MM.1S (cell line): Measurements from ENCODE around the gene PPP1CA.
A peak's percentile ranks its signal among the peaks of the same experiment; 100 is the strongest.

Experiments used
- DNase-seq: peaks from one replicate; pipeline ENCODE4 v3.0.0-alpha.2; 2015
- H2AFZ ChIP-seq: fragments of 300-600 bp; sonication (generic); 2 replicates; pipeline ENCODE4 v1.6.0; 2016; ENCODE audit warnings: antibody characterized with exemption, low read length
- H3F3A ChIP-seq: fragments of 300-600 bp; sonication (generic); 2 replicates; pipeline ENCODE4 v1.6.1; 2016; ENCODE audit warnings: mild to moderate bottlenecking, antibody characterized with exemption, low read length, moderate library complexity, mixed read lengths; ENCODE audit not compliant: insufficient read depth
- H3K27ac ChIP-seq: fragments of 300-600 bp; sonication (generic); 2 replicates; pipeline ENCODE4 v1.5.1; 2016; ENCODE audit warnings: mild to moderate bottlenecking, low read length
- H3K27me3 ChIP-seq: fragments of 300-600 bp; sonication (generic); replicated peaks from 2 replicates; pipeline ENCODE4 v1.6.0; 2016; ENCODE audit warnings: low read length; ENCODE audit not compliant: insufficient read depth
- H3K36me3 ChIP-seq: fragments of 300-600 bp; sonication (generic); replicated peaks from 2 replicates; pipeline ENCODE4 v1.6.1; 2016; ENCODE audit warnings: mild to moderate bottlenecking, low read length, mixed read lengths; ENCODE audit not compliant: insufficient read depth
- H3K4me1 ChIP-seq: fragments of 300-600 bp; sonication (generic); 2 replicates; pipeline ENCODE4 v1.6.1; 2016; ENCODE audit warnings: low read length, mixed read lengths
- H3K4me2 ChIP-seq: fragments of 300-600 bp; sonication (generic); 2 replicates; pipeline ENCODE4 v1.6.0; 2016; ENCODE audit warnings: low read depth, low read length
- H3K4me3 ChIP-seq: fragments of 300-600 bp; sonication (generic); 2 replicates; pipeline ENCODE4 v1.5.1; 2016; ENCODE audit warnings: low read length, mixed read lengths
- H3K79me2 ChIP-seq: fragments of 300-600 bp; sonication (generic); 2 replicates; pipeline ENCODE4 v1.6.1; 2016; ENCODE audit warnings: mixed run types, low read length, mixed read lengths
- H3K9ac ChIP-seq: fragments of 300-600 bp; sonication (generic); 2 replicates; pipeline ENCODE4 v1.6.1; 2016; ENCODE audit warnings: low read length, mixed read lengths
- H3K9me2 ChIP-seq: fragments of 300-600 bp; sonication (generic); replicated peaks from 2 replicates; pipeline ENCODE4 v1.6.1; 2016; ENCODE audit warnings: mild to moderate bottlenecking, low read length, mixed read lengths; ENCODE audit not compliant: insufficient read depth
- H3K9me3 ChIP-seq: fragments of 300-600 bp; sonication (generic); replicated peaks from 2 replicates; pipeline ENCODE4 v1.6.1; 2016; ENCODE audit warnings: mild to moderate bottlenecking, low read length, mixed read lengths; ENCODE audit not compliant: insufficient read depth
- H4K20me1 ChIP-seq: fragments of 300-600 bp; sonication (generic); 2 replicates; pipeline ENCODE4 v1.6.1; 2016; ENCODE audit warnings: mild to moderate bottlenecking, low read length, moderate library complexity, mixed read lengths; ENCODE audit not compliant: insufficient read depth
- EZH2 ChIP-seq: fragments of 300-600 bp; sonication (generic); optimal IDR thresholded peaks from 2 replicates; pipeline ENCODE3; 2017; ENCODE audit warnings: low read depth, mild to moderate bottlenecking, antibody characterized with exemption, low read length, mixed read lengths
- EZH2phosphoT487 ChIP-seq: fragments of 300-600 bp; sonication (generic); IDR thresholded peaks from 2 replicates; pipeline ENCODE4 v1.6.1; 2018; ENCODE audit warnings: antibody characterized with exemption, low read length
- TF ChIP-seq, protein P1 (sequence below): fragments of 300-600 bp; sonication (generic); IDR thresholded peaks from 2 replicates; pipeline ENCODE4 v1.5.1; 2016; ENCODE audit warnings: antibody characterized with exemption, low read length, mixed read lengths

Gene PPP1CA

DNA sequence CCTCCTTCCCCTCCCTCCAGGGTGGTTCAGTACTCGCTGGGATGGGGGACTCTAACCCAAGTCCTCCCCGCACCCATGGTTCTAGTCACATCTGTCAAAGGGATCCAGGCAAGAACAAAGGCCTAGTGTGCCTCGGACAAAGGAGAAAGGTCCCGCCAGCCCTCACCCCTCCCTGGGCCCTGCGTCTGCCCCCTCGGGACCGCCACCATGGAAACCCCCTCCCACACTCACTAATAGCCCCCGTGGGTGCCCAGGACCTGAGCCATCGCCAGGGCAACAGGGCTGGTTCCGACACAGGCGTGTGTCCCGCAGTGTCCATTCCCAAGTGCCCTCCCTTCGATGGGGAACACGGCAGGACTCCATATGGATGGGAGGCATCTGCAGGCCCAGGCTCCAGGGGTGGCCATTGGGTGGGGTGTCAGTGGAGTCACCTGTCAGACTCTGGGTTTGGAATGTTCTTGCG, 8.7 kb upstream of the PPP1CA start:
- H3K4me2 ChIP-seq, result no peak overlapping the region
- no peaks in the 10 kb centered on the region for H4K20me1 ChIP-seq
- no peak overlapping the region for H2AFZ ChIP-seq
- H3K9me3 ChIP-seq, result no peaks in the 10 kb centered on the region
- no peaks in the 10 kb centered on the region; the same call in 1 of the 2 replicates for H3F3A ChIP-seq
- no peak overlapping the region for H3K27ac ChIP-seq
- DNase-seq, result no peak
- no peaks in the 10 kb centered on the region for H3K9me2 ChIP-seq
- H3K4me1 ChIP-seq, result peaks cover 19% of the 10 kb centered on the region
- H3K27me3 ChIP-seq, result peaks cover 6% of the 10 kb centered on the region; the same call in 1 of the 2 replicates
- H3K9ac ChIP-seq, result no peak overlapping the region
- no peaks in the 10 kb centered on the region for H3K36me3 ChIP-seq
- H3K79me2 ChIP-seq, result no peaks in the 10 kb centered on the region
- TF ChIP-seq EZH2phosphoT487, result no peak
- TF ChIP-seq EZH2, result no peak
- TF ChIP-seq, protein P1, sequence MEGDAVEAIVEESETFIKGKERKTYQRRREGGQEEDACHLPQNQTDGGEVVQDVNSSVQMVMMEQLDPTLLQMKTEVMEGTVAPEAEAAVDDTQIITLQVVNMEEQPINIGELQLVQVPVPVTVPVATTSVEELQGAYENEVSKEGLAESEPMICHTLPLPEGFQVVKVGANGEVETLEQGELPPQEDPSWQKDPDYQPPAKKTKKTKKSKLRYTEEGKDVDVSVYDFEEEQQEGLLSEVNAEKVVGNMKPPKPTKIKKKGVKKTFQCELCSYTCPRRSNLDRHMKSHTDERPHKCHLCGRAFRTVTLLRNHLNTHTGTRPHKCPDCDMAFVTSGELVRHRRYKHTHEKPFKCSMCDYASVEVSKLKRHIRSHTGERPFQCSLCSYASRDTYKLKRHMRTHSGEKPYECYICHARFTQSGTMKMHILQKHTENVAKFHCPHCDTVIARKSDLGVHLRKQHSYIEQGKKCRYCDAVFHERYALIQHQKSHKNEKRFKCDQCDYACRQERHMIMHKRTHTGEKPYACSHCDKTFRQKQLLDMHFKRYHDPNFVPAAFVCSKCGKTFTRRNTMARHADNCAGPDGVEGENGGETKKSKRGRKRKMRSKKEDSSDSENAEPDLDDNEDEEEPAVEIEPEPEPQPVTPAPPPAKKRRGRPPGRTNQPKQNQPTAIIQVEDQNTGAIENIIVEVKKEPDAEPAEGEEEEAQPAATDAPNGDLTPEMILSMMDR, result no peak
- H3K4me3 ChIP-seq, result no peak overlapping the region

DNA sequence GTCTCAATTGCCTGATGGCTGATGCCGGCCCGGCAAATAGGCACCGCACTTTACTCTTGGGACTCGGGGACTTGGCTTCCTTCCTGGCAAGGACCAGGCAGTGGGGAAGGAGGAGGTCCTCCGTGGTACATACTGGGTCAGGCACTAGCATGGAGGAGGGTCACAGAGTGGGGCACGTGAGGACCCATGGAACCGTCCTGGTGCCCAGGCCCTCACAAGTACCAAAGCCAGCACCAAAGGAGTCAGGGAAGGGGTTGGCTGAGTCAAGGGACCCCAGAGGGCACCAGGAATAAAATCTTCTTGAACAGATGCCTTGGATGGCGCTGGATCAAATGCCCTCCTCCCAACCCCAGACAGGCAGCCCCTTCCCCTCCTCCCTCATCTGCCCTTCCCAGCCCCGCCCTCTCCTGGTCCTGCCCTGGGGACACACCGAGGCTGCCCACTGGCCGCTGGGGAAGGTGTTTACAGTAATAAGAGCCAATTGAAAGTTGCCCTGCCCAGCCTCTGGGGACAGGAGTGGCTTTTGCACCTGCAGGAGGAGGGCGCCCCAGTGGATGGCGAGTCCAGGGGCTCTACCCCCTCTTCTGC, 8.2 kb upstream of the PPP1CA start:
- TF ChIP-seq EZH2phosphoT487 (no peak), EZH2 (no peak)
- TF ChIP-seq, protein P1, result no peak
- peaks cover 2% of the 10 kb centered on the region; the same call in 1 of the 2 replicates for H3K27me3 ChIP-seq
- H3K4me2 ChIP-seq, result peak overlapping the region; percentile 74
- H3K9ac ChIP-seq, result peak overlapping the region; percentile 77
- H3K79me2 ChIP-seq, result no peaks in the 10 kb centered on the region
- H3K36me3 ChIP-seq, result no peaks in the 10 kb centered on the region
- no peaks in the 10 kb centered on the region for H3K9me2 ChIP-seq
- peak overlapping the region; percentile 50 for H3K4me3 ChIP-seq
- H3K27ac ChIP-seq, result peak overlapping the region; percentile 71; the same call in 1 of the 2 replicates
- H4K20me1 ChIP-seq, result no peaks in the 10 kb centered on the region
- H2AFZ ChIP-seq, result peak overlapping the region; percentile 69
- H3K4me1 ChIP-seq, result peaks cover 19% of the 10 kb centered on the region
- H3F3A ChIP-seq, result no peaks in the 10 kb centered on the region; the same call in 1 of the 2 replicates
- no peaks in the 10 kb centered on the region for H3K9me3 ChIP-seq
- DNase-seq, result peak; percentile 25

DNA sequence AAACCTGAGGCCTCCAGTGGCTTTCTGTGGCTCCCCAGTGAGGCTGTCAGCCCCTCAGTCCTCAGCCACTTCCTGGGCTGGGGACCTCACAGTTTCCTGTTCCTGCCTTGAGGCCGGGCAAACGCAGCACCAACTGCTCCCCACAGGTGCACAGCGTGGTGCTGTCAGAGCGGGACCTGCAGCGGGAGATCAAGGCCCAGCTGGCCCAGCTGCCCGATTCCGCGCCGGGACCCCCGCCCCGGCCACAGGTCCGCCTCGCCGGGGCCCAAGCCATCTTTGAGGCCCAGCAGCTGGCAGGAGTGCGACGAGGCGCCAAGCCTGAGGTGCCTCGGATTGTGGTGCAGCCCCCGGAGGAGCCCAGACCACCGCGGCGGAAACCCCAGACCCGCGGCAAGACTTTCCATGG, 7.6 kb upstream of the PPP1CA start:
- no peaks in the 10 kb centered on the region; the same call in 1 of the 2 replicates for H3F3A ChIP-seq
- no peaks in the 10 kb centered on the region for H3K9me3 ChIP-seq
- H2AFZ ChIP-seq, result peak overlapping the region; percentile 69
- H3K4me1 ChIP-seq, result peaks cover 19% of the 10 kb centered on the region
- peak overlapping the region; percentile 71 for H3K27ac ChIP-seq
- H3K27me3 ChIP-seq, result no peaks in the 10 kb centered on the region
- peak overlapping the region; percentile 74 for H3K4me2 ChIP-seq
- peak; percentile 89 for DNase-seq
- no peaks in the 10 kb centered on the region for H3K79me2 ChIP-seq
- no peaks in the 10 kb centered on the region for H3K36me3 ChIP-seq
- H3K9ac ChIP-seq, result peak overlapping the region; percentile 77
- peak overlapping the region; percentile 50 for H3K4me3 ChIP-seq
- TF ChIP-seq EZH2 (no peak), EZH2phosphoT487 (no peak)
- TF ChIP-seq, protein P1, result no peak
- no peaks in the 10 kb centered on the region for H4K20me1 ChIP-seq
- H3K9me2 ChIP-seq, result no peaks in the 10 kb centered on the region
